H9 (cell line): ENCODE measurements around the gene DNASE1L1. TPM values are rescaled to one million over a fixed set of nuclear protein-coding genes. Genes with fewer than 3 reads are reported as not detected.

Experiments
- DNase-seq: peaks from one replicate; pipeline ENCODE4 v3.0.0-alpha.2; 2017
- H2AFZ ChIP-seq: one replicate; pipeline ENCODE4 v1.6.1; 2013; ENCODE audit warnings: mild to moderate bottlenecking, low read length, control low read depth, moderate library complexity
- H2AK5ac ChIP-seq: 2 replicates; pipeline ENCODE4 v1.6.1; 2013; ENCODE audit warnings: low read length, control low read depth, mixed read lengths; ENCODE audit not compliant: insufficient read length
- H2BK120ac ChIP-seq: one replicate; pipeline ENCODE4 v1.6.1; 2013; ENCODE audit warnings: low read depth, mild to moderate bottlenecking, low read length, control low read depth, inconsistent platforms; ENCODE audit not compliant: poor library complexity, severe bottlenecking
- H2BK12ac ChIP-seq: 2 replicates; pipeline ENCODE4 v1.6.1; 2013; ENCODE audit warnings: low read length, control low read depth, mixed read lengths, low read depth; ENCODE audit not compliant: insufficient read length
- H2BK15ac ChIP-seq: 2 replicates; pipeline ENCODE4 v1.6.1; 2013; ENCODE audit warnings: low read depth, low read length, control low read depth
- H2BK20ac ChIP-seq: one replicate; pipeline ENCODE4 v1.6.1; 2013; ENCODE audit warnings: low read depth, mild to moderate bottlenecking, low read length, control low read depth, inconsistent platforms; ENCODE audit not compliant: poor library complexity, severe bottlenecking
- H2BK5ac ChIP-seq: 2 replicates; pipeline ENCODE4 v1.6.1; 2013; ENCODE audit warnings: low read length, control low read depth, mixed read lengths; ENCODE audit not compliant: insufficient read length
- H3K14ac ChIP-seq: 2 replicates; pipeline ENCODE4 v1.6.1; 2013; ENCODE audit warnings: low read length, control low read depth; ENCODE audit not compliant: insufficient read depth
- H3K18ac ChIP-seq: 2 replicates; pipeline ENCODE4 v1.6.1; 2013; ENCODE audit warnings: low read depth, mild to moderate bottlenecking, mixed read lengths, low read length, control low read depth; ENCODE audit not compliant: insufficient read length
- H3K23ac ChIP-seq: 2 replicates; pipeline ENCODE4 v1.6.1; 2013; ENCODE audit warnings: low read length, control low read depth, mixed read lengths, low read depth; ENCODE audit not compliant: insufficient read length
- H3K23me2 ChIP-seq: 2 replicates; pipeline ENCODE4 v1.6.1; 2013; ENCODE audit warnings: low read depth, mild to moderate bottlenecking, mixed read lengths, low read length, control low read depth; ENCODE audit not compliant: insufficient read length, poor library complexity, severe bottlenecking
- H3K27ac ChIP-seq: 2 replicates; pipeline ENCODE4 v1.5.1; 2013; ENCODE audit warnings: low read length, control low read depth, mixed read lengths, low read depth; ENCODE audit not compliant: insufficient read length
- H3K27me3 ChIP-seq: 2 replicates; pipeline ENCODE4 v1.6.1; 2013; ENCODE audit warnings: low read length, control low read depth, inconsistent platforms; ENCODE audit not compliant: insufficient read depth
- H3K4ac ChIP-seq: 2 replicates; pipeline ENCODE4 v1.6.1; 2013; ENCODE audit warnings: low read depth, mild to moderate bottlenecking, control low read depth, inconsistent platforms, low read length, moderate library complexity
- H3K4me1 ChIP-seq: 2 replicates; pipeline ENCODE4 v1.6.1; 2013; ENCODE audit warnings: low read length, control low read depth, inconsistent platforms; ENCODE audit not compliant: insufficient read depth
- H3K4me2 ChIP-seq: 2 replicates; pipeline ENCODE4 v1.6.1; 2013; ENCODE audit warnings: low read length, control low read depth, mixed read lengths; ENCODE audit not compliant: insufficient read length, insufficient read depth
- H3K56ac ChIP-seq: 2 replicates; pipeline ENCODE4 v1.6.1; 2013; ENCODE audit warnings: low read depth, mild to moderate bottlenecking, mixed read lengths, low read length, control low read depth; ENCODE audit not compliant: insufficient read length
- H3K79me1 ChIP-seq: 2 replicates; pipeline ENCODE4 v1.6.1; 2013; ENCODE audit warnings: low read depth, mild to moderate bottlenecking, moderate library complexity, low read length, control low read depth, inconsistent platforms; ENCODE audit not compliant: insufficient read depth, poor library complexity, severe bottlenecking
- H3K79me2 ChIP-seq: 2 replicates; pipeline ENCODE4 v1.6.1; 2013; ENCODE audit warnings: low read length, control low read depth, inconsistent platforms; ENCODE audit not compliant: insufficient read depth
- H3K9ac ChIP-seq: 2 replicates; pipeline ENCODE4 v1.6.1; 2013; ENCODE audit warnings: low read length, control low read depth, mixed read lengths; ENCODE audit not compliant: insufficient read length; ENCODE audit errors: extremely low read depth
- H3K9me3 ChIP-seq: one replicate; pipeline ENCODE4 v1.6.1; 2013; ENCODE audit warnings: low read depth, low read length, inconsistent platforms; ENCODE audit not compliant: control insufficient read depth
- H3T11ph ChIP-seq: one replicate; pipeline ENCODE4 v1.6.1; 2013; ENCODE audit warnings: mild to moderate bottlenecking, low read length, control low read depth, inconsistent platforms
- H4K20me1 ChIP-seq: one replicate; pipeline ENCODE4 v1.6.1; 2013; ENCODE audit not compliant: control insufficient read depth, insufficient read length, insufficient read depth
- H4K5ac ChIP-seq: 2 replicates; pipeline ENCODE4 v1.6.1; 2013; ENCODE audit warnings: low read depth, mild to moderate bottlenecking, mixed read lengths, low read length, control low read depth; ENCODE audit not compliant: insufficient read length
- H4K8ac ChIP-seq: replicated peaks from 2 replicates; pipeline ENCODE4 v1.6.1; 2013; ENCODE audit warnings: low read length, control low read depth, mixed read lengths, low read depth; ENCODE audit not compliant: insufficient read length
- H4K91ac ChIP-seq: 2 replicates; pipeline ENCODE4 v1.6.1; 2013; ENCODE audit warnings: low read depth, mild to moderate bottlenecking, moderate library complexity, mixed read lengths, low read length, control low read depth; ENCODE audit not compliant: insufficient read length
- H3K27ac Mint-ChIP-seq, 3 experiments: 2 replicates in 2 of 3; 3 replicates in 1 of 3; pipeline ENCODE4 v1.8.0; 2020 to 2021; ENCODE audit warnings: mixed read lengths in 3 of 3, mild to moderate bottlenecking in 1 of 3, moderate library complexity in 1 of 3
- H3K27me3 Mint-ChIP-seq: 2 replicates; pipeline ENCODE4 v1.8.0; 2021; ENCODE audit warnings: low read depth, mild to moderate bottlenecking, moderate library complexity, mixed read lengths
- H3K36me3 Mint-ChIP-seq, 3 experiments: 2 replicates in 2 of 3; 3 replicates in 1 of 3; pipeline ENCODE4 v1.8.0; 2020 to 2021; ENCODE audit warnings: low read depth in 3 of 3, mixed read lengths in 3 of 3; ENCODE audit not compliant: insufficient read depth in 1 of 3
- H3K4me1 Mint-ChIP-seq, 2 experiments: 2 replicates each; pipeline ENCODE4 v1.8.0; 2020; ENCODE audit warnings: mixed read lengths in 2 of 2
- H3K4me3 Mint-ChIP-seq, 2 experiments: 2 replicates in 1 of 2; 3 replicates in 1 of 2; pipeline ENCODE4 v1.8.0; 2020 to 2021; ENCODE audit warnings: mild to moderate bottlenecking in 2 of 2, mixed read lengths in 2 of 2, moderate library complexity in 1 of 2
- H3K9me3 Mint-ChIP-seq, 2 experiments: 2 replicates in 1 of 2; 3 replicates in 1 of 2; pipeline ENCODE4 v1.8.0; 2020; ENCODE audit warnings: mild to moderate bottlenecking in 2 of 2, mixed read lengths in 2 of 2, moderate library complexity in 1 of 2
- CTCF ChIP-seq: fragments of 200-600 bp; sonication (generic); conservative IDR thresholded peaks from 3 replicates; pipeline ENCODE4 v1.8.0; 2021; ENCODE audit warnings: antibody characterized with exemption, mild to moderate bottlenecking
- WGBS: extraction: QIAGEN DNeasy Blood & Tissue Kit; methylation state at CpG from one replicate; pipeline ENCODE4 v1.1.7; 2013; ENCODE audit warnings: missing lambda C conversion rate, low lambda C conversion rate, mixed read lengths; ENCODE audit not compliant: insufficient read length; ENCODE audit errors: extremely low coverage; 5-methylcytosine and 5-hydroxymethylcytosine counted together
- total RNA-seq: library from RNA; stranded (reverse); gene quantifications from 2 replicates; pipeline ENCODE4 v1.2.1, GENCODE V29; 2021

The DNASE1L1 gene
- total RNA-seq, 1 experiment from 2014 or later: 14.5 TPM

DNA sequence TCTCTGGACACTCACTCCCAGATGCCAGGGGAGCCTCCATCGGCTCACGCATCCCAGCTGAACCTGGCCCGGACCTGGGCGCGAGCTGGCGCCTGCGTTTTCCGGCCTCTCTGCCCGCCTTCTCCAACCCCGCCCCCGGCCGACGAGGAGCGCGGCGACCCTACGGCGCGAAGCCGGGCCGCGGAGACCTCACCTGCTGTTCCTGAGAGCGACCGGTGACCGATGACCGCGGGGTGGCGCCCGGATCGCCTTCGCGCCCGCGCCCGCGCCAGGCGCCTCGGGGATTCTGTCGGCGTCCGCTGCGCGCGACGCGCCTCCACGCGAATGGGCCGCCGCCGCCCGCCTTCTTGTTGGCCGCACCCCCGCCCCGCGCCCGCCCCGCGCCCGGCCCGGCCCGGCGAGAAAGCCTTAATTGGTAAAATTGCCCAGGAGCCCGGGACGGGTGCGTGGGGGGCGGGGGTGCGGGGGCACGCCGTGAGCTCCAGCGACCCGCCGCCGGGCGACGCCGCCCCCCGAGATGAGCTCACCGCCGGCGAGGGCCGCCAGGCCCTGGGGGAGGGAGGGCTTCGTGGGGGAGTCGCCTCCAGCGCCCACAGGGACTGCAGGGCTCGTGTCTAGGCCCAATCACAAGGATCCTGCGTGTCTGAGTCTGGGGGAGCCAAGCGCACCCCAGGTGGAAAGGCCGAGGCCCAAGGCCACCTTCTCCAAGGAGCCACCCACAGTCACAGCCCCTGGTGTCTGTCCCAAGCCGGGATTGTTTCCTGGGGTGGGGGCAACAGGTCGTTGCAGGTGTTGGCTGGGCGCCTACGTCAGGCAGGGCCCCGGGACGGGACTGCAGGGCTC is 34.5 kb downstream of the DNASE1L1 start, which contains the start of gene FLNA:
TSS of gene FLNA (minus strand) at position 322 of the 843 bp plus-strand sequence. CDS start 3,389 bp downstream, outside the sequence.
- H3K4me2 ChIP-seq: peak within 1 kb of the TSS; percentile 1
- no peak within 1 kb of the TSS for H4K5ac ChIP-seq
- peaks cover 3% of the 10 kb centered on the region; the same call in 1 of the 2 replicates for H3K27me3 Mint-ChIP-seq
- H2BK12ac ChIP-seq: no peak within 1 kb of the TSS
- H3T11ph ChIP-seq: no peak within 1 kb of the TSS
- H3K4me1 Mint-ChIP-seq: peaks cover 2 to 22% of the 10 kb centered on the region in 2 experiments; a peak in 3 of 4 replicates
- H3K9me3 Mint-ChIP-seq: peaks cover 40 to 48% of the 10 kb centered on the region in 2 experiments
- no peak within 1 kb of the TSS for H4K91ac ChIP-seq
- no peak within 1 kb of the TSS for H3K27ac Mint-ChIP-seq
- no peaks in the 10 kb centered on the region for H3K4me1 ChIP-seq
- no peak within 1 kb of the TSS for H3K27ac ChIP-seq
- H2BK5ac ChIP-seq: no peak within 1 kb of the TSS
- H3K23me2 ChIP-seq: peaks cover 5% of the 10 kb centered on the region
- DNase-seq: peak; percentile 56
- H3K4me3 Mint-ChIP-seq: peak within 1 kb of the TSS; percentile 50 to 60
- no CpG with 5 or more reads among the region's 95 CpGs for WGBS
- H2BK15ac ChIP-seq: no peak within 1 kb of the TSS
- no peaks in the 10 kb centered on the region for H4K20me1 ChIP-seq
- H3K4ac ChIP-seq: no peak within 1 kb of the TSS
- H3K9me3 ChIP-seq: no peaks in the 10 kb centered on the region
- no peaks in the 10 kb centered on the region for H3K79me1 ChIP-seq
- H2AK5ac ChIP-seq: no peak within 1 kb of the TSS
- peak within 1 kb of the TSS; percentile 68 for H3K18ac ChIP-seq
- no peak within 1 kb of the TSS for H3K9ac ChIP-seq
- H2AFZ ChIP-seq: no peak within 1 kb of the TSS
- H3K14ac ChIP-seq: no peak within 1 kb of the TSS
- H3K23ac ChIP-seq: no peak within 1 kb of the TSS
- H3K36me3 Mint-ChIP-seq: peaks cover 6 to 12% (median 10%) of the 10 kb centered on the region in 3 experiments
- no peak within 1 kb of the TSS for H3K56ac ChIP-seq
- no peak within 1 kb of the TSS for H4K8ac ChIP-seq
- TF ChIP-seq CTCF: no peak
- H3K27me3 ChIP-seq: no peaks in the 10 kb centered on the region
- peaks cover 8% of the 10 kb centered on the region; the same call in 1 of the 2 replicates for H3K79me2 ChIP-seq
- H2BK120ac ChIP-seq: no peak within 1 kb of the TSS
- no peak within 1 kb of the TSS for H2BK20ac ChIP-seq
